ENCODE measurements around the gene NFYA. TPM values are rescaled to one million over a fixed set of nuclear protein-coding genes. Genes with fewer than 3 reads are reported as not detected.
A peak's percentile ranks its signal among the peaks of the same experiment; 100 is the strongest.

NFYA gene
- total and polyA plus RNA-seq, 2 of the 13 experiments (the other 11 are each of a cell fraction or from before 2014, with no cell fraction given) = 16.0 to 22.9 TPM

GRCh38 chr6:41027799-41028560 lies 44.8 kb upstream of the NFYA start (continued):
- TF ChIP-seq RERE (CRISPR knock-in tag; IDR thresholded peaks at IDR 0.05; ENCODE audit: low read depth) (no peak), KLF12 (CRISPR knock-in tag; IDR thresholded peaks at IDR 0.05; ENCODE audit: borderline replicate concordance) (peak; percentile 42; the same call in 1 of the 2 replicates), ZFP37 (CRISPR knock-in tag; IDR thresholded peaks at IDR 0.05; ENCODE audit: borderline replicate concordance) (0 out of 2 replicates have a peak, but pooled peaks have one; percentile 19), RFX5 (IDR thresholded peaks at IDR 0.05; ENCODE audit: low read depth, low read length) (no peak), GFI1 (CRISPR knock-in tag; IDR thresholded peaks at IDR 0.05; ENCODE audit: borderline replicate concordance) (no peak; the same call in 1 of the 2 replicates), ZNF800 (CRISPR knock-in tag; IDR thresholded peaks at IDR 0.05) (peak; percentile 65; the same call in 1 of the 2 replicates), ZNF709 (CRISPR knock-in tag; IDR thresholded peaks at IDR 0.05) (no peak), SRY (CRISPR knock-in tag; IDR thresholded peaks at IDR 0.05) (0 out of 2 replicates have a peak, but pooled peaks have one; percentile 39), SOX13 (IDR thresholded peaks at IDR 0.05) (no peak), SOX13 (CRISPR knock-in tag; conservative IDR thresholded peaks at IDR 0.05 in 1 of 2, IDR thresholded peaks at IDR 0.05 in 1 of 2) (peak in 1 of 2 experiments; percentile 23; a peak in 1 of 4 replicates), NCOA1 (CRISPR knock-in tag; IDR thresholded peaks at IDR 0.05) (no peak), ZNF451 (CRISPR knock-in tag; IDR thresholded peaks at IDR 0.05) (0 out of 2 replicates have a peak, but pooled peaks have one; percentile 68), ELK4 (CRISPR knock-in tag; IDR thresholded peaks at IDR 0.05; ENCODE audit: borderline replicate concordance) (no peak), SP2 (CRISPR knock-in tag; IDR thresholded peaks at IDR 0.05) (peak; percentile 55; the same call in 1 of the 2 replicates), MTF2 (CRISPR knock-in tag; IDR thresholded peaks at IDR 0.05; ENCODE audit: borderline replicate concordance) (no peak), NONO (IDR thresholded peaks at IDR 0.05) (no peak), NONO (CRISPR knock-in tag; conservative IDR thresholded peaks at IDR 0.05) (peak; percentile 74; the same call in 1 of the 2 replicates), MAZ (IDR thresholded peaks at IDR 0.05; ENCODE audit: borderline replicate concordance, low read depth, low read length) (no peak), MAZ (CRISPR knock-in tag; IDR thresholded peaks at IDR 0.05; ENCODE audit: low read depth) (no peak), EEA1 (CRISPR knock-in tag; IDR thresholded peaks at IDR 0.05; ENCODE audit: borderline replicate concordance) (peak; percentile 33; the same call in 1 of the 2 replicates), GATAD2A (CRISPR knock-in tag; IDR thresholded peaks at IDR 0.05) (peak; percentile 33; the same call in 1 of the 2 replicates), GTF3A (CRISPR knock-in tag; conservative IDR thresholded peaks at IDR 0.05) (0 out of 2 replicates have a peak, but pooled peaks have one; percentile 41)
